Measurements from ENCODE around the gene SLBP. TPM values are rescaled to one million over a fixed set of nuclear protein-coding genes. Genes with fewer than 3 reads are reported as not detected.
A peak's percentile ranks its signal among the peaks of the same experiment; 100 is the strongest.
"Not testable (repeated sequence)": the region's sequence is repeated elsewhere in the genome, so short reads cannot be mapped to it uniquely, and the experiment has no call there.

Gene SLBP
- total RNA-seq, 1 experiment from 2014 or later: 82.2 TPM

GRCh38 chr4:1686440-1687036 lies 25.6 kb downstream of the SLBP start:
- Histone ChIP-seq H3K4me3 (ENCODE audit: insufficient read depth, low read depth, low read length) (no peak overlapping the region), H3K36me3 (replicated peaks; ENCODE audit: control insufficient read depth, insufficient read depth, low read length) (peaks cover 1% of the 10 kb centered on the region), H3K27me3 (ENCODE audit: control insufficient read depth, insufficient read depth, low read length) (peaks cover 15% of the 10 kb centered on the region)
- peak; percentile 40 for DNase-seq

DNA sequence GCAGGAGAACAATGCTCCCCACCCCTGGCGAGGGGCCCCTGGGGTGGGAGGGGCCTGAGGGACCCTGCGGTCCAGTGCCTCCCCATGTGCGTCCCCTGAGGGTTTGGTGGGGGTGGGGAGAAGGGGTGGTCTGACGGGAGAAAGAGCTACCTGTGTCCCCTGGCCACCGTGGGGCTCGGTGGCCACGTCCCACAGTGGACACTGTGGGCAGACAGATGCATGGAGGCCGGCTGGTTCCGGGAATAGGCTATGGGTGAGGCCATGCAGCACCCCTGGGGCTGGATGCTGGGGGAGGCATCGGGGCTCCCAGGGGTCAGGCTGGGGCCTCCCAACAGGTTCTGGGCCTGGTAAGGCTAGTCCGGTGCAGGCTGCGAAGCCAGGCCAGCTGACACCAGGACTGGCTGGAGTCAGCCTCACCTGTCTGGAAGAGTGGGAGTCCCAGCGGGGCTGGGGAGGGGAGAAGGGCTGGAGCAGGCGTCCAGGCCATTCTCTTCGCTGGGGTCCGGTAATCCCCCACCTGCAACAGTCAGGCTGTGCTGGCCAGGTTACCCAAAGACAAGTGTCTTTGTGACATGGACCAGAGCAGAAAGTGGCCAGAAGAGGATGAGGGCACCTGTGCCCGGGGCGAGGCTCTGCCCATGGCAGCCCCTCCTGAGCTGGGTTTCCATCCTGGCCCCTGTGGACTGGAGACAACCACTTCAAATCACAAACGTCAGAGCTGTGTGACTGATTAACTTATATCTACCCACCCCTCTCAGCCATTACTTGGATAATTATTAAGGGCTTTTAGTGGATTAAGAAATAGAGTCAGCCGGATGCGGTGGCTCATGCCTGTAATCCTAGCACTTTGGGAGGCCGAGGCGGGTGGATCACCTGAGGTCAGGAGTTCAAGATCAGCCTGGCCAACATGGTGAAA lies 26.6 kb downstream of the SLBP start:
- H3K4me3 ChIP-seq (ENCODE audit: insufficient read depth, low read depth, low read length): no peak overlapping the region
- DNase-seq: peak; percentile 57
- no peaks in the 10 kb centered on the region; the same call in 1 of the 2 replicates for H3K36me3 ChIP-seq (replicated peaks; ENCODE audit: control insufficient read depth, insufficient read depth, low read length)
- H3K27me3 ChIP-seq (ENCODE audit: control insufficient read depth, insufficient read depth, low read length): peaks cover 15% of the 10 kb centered on the region

- Histone ChIP-seq H3K36me3 (replicated peaks; ENCODE audit: control insufficient read depth, insufficient read depth, low read length) (no peaks in the 10 kb centered on the region), H3K27me3 (ENCODE audit: control insufficient read depth, insufficient read depth, low read length) (peaks cover 15% of the 10 kb centered on the region), H3K4me3 (ENCODE audit: insufficient read depth, low read depth, low read length) (peak overlapping the region; percentile 42)
- peak; percentile 72 for DNase-seq
Observed at GRCh38 chr4:1684506-1685234, 27.4 kb downstream of the SLBP start.

DNA sequence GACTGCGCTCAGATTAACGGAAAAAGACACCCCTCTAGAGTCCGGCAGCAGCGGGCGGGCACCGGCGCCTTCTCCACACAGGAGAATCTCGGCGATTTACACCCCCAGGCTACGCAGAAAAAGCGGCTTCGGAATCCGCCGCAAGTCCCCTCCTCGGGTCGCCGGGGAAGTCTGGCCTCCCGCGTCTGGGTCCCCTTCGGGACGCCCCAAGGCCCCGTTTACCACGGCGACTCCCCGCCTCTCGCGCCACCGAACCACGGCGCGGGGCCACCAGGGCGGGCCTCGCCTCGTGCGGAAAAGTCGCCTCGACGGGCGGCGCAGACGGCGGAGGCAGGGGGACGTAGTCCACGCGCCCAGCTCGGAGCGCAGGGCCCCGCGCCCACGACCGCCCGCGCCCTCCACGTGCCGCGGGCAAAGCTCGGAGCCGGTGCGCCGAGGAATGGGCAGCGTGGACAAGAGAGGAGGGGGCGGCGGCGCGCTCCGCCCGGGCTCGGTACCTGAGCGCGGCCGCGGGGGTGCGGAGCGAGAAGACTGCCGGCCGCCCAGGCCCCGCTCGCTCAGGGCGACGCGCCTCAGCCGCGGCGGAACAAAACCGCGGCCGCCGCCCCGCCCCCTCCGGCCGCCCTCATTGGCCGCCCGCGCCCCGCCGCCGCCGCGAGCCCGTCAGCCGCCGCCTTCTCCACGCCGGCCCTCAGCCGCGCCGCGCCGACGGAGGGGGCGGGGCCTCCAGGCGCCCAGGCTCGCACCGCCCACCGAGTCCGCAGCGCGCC lies 28.2 kb downstream of the SLBP start, which contains the start of gene FAM53A:
Gene FAM53A, minus strand, starts transcription at position 578 of the 770 bp plus-strand sequence. CDS start 15,572 bp downstream, outside the sequence.
- peak within 1 kb of the TSS; percentile 59 for H3K4me3 ChIP-seq (ENCODE audit: insufficient read depth, low read depth, low read length)
- peak; percentile 99 for DNase-seq
- peaks cover 15% of the 10 kb centered on the region for H3K27me3 ChIP-seq (ENCODE audit: control insufficient read depth, insufficient read depth, low read length)
- no peaks in the 10 kb centered on the region for H3K36me3 ChIP-seq (replicated peaks; ENCODE audit: control insufficient read depth, insufficient read depth, low read length)

DNA sequence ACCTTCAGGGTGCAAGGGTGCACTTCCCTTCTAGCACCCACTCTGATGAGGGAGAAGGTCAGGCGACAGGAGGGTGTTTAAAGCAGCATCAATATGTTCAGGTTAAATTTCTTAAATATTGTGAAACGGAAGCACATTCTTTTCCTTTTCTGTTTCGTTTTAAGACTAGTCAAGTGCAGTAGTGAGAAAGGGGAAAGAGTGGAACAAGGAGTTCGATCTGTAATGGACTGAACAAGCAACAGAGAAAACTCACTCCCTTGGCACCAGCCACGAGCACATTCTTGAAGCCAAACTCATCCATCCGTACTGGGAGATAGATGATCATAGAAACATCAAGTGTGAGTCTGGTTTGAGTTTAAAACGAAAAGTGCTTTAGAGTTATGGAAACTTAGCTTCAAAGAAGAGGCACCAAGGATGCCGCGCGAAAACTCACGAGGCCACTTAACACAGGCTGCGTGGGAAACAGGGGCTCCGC lies 28.8 kb downstream of the SLBP start:
- Histone ChIP-seq H3K4me3 (ENCODE audit: insufficient read depth, low read depth, low read length) (peak overlapping the region; percentile 59), H3K27me3 (ENCODE audit: control insufficient read depth, insufficient read depth, low read length) (peaks cover 15% of the 10 kb centered on the region), H3K36me3 (replicated peaks; ENCODE audit: control insufficient read depth, insufficient read depth, low read length) (no peaks in the 10 kb centered on the region)
- DNase-seq: no peak

- Histone ChIP-seq H3K36me3 (replicated peaks; ENCODE audit: control insufficient read depth, insufficient read depth, low read length) (no peaks in the 10 kb centered on the region), H3K4me3 (ENCODE audit: insufficient read depth, low read depth, low read length) (no peak overlapping the region), H3K27me3 (ENCODE audit: control insufficient read depth, insufficient read depth, low read length) (peaks cover 15% of the 10 kb centered on the region)
- peak; percentile 41 for DNase-seq
Observed at GRCh38 chr4:1682860-1683259, 29.3 kb downstream of the SLBP start.

GRCh38 chr4:1678244-1678643 lies 33.9 kb downstream of the SLBP start:
- no peaks in the 10 kb centered on the region for H3K36me3 ChIP-seq (replicated peaks; ENCODE audit: control insufficient read depth, insufficient read depth, low read length)
- no peak overlapping the region for H3K4me3 ChIP-seq (ENCODE audit: insufficient read depth, low read depth, low read length)
- H3K27me3 ChIP-seq (ENCODE audit: control insufficient read depth, insufficient read depth, low read length): peaks cover 8% of the 10 kb centered on the region
- DNase-seq: no peak

DNA sequence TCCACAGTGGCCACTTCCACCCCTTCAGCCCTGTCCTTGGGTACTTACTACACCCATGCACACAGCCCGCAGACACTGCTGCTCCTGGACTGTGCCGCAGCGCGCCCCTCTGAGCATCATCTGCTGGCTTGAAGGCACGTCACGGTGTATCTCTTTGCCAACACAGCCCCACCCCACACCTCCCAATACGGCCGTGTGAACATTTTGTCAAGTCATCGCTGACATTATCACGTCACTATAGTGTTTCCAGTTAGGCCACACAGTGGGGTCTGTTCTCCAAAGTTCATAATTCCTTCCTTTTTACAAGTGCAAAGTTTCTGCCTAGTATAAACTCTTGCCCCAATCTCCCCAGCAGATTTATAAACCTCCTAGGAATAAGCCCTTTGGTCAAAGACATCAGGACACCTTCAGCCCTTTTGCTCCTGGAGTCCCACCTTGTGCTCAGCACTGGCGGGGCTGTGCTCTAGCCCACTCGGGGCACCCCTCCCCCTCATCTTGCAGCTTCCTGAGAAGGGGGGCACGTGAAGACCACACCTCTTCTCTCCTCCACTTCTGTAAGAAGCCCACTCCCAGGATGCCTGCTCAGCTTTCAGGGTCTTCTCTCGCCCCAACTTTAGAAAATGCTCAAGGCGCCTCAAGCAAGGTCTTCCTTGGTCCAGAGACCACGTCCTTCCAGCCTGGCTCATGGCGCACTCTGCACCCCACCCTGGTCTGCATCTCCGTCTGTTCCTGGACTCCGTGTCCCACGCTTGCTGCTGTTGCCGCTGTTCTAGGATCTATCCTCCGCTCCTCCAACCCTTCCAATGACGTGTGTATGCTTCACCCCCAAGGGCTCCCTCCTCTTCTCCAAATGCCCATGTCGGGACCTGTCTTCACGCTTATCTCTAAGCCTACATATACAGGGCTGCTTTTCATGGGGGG lies 35.3 kb downstream of the SLBP start:
- no peak overlapping the region for H3K4me3 ChIP-seq (ENCODE audit: insufficient read depth, low read depth, low read length)
- no peaks in the 10 kb centered on the region for H3K36me3 ChIP-seq (replicated peaks; ENCODE audit: control insufficient read depth, insufficient read depth, low read length)
- H3K27me3 ChIP-seq (ENCODE audit: control insufficient read depth, insufficient read depth, low read length): no peaks in the 10 kb centered on the region

DNA sequence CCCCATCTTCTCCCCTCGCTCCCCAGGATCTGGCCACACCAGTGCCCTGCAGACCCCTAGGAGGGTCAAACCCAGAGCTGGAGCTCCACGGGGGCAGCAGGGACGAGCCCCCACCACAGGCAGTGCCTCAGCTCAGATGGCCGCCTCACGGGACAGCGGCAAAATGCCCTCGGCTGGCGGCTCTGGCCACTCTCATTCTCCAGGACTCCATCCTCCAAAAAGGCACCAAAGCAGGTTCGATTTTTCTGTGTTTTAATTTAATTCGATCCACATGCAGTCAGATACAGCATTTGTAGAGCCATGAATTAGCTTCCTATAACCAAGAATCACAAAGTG lies 36.3 kb downstream of the SLBP start:
- DNase-seq: peak; percentile 37
- Histone ChIP-seq H3K36me3 (replicated peaks; ENCODE audit: control insufficient read depth, insufficient read depth, low read length) (no peaks in the 10 kb centered on the region), H3K4me3 (ENCODE audit: insufficient read depth, low read depth, low read length) (no peak overlapping the region), H3K27me3 (ENCODE audit: control insufficient read depth, insufficient read depth, low read length) (no peaks in the 10 kb centered on the region)

More for the DNA sequence above, 35.3 kb downstream of the SLBP start:
- DNase-seq: peak; percentile 35

DNA sequence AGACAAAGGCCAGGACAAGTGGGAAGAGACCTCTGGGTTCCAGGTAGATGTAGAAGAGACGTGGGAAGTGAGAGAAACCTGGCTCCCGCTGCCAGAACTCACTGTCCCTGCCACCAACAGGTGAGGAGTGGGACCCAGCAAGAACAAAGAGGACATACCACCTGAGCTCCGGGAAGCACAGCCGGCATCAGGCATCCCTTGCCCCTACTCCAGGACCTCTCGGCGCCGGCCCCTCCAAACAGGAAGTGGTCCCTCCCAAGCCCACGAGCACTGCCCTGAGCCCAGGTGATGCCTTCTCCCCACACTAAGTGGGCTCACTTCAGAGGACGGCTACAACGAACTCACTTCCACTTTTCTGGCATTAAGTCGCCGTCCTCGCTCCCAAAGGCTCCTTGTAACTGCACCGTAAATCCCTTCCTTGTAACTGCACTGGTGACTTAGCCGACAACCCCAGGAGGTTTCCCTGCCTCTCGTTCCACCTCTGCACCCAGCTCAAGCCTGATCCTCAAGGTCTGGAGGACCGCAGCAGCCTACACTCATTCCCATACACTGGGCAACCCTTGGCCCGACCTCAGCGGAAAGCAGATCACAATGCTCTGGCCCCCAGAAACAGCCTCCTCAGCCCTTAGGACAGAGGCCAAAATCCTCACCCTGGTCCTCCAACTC lies 36.9 kb downstream of the SLBP start:
- Histone ChIP-seq H3K4me3 (ENCODE audit: insufficient read depth, low read depth, low read length) (no peak overlapping the region), H3K36me3 (replicated peaks; ENCODE audit: control insufficient read depth, insufficient read depth, low read length) (no peaks in the 10 kb centered on the region), H3K27me3 (ENCODE audit: control insufficient read depth, insufficient read depth, low read length) (no peaks in the 10 kb centered on the region)
- DNase-seq: peak; percentile 42

GRCh38 chr4:1674682-1675081 lies 37.4 kb downstream of the SLBP start:
- no peaks in the 10 kb centered on the region for H3K27me3 ChIP-seq (ENCODE audit: control insufficient read depth, insufficient read depth, low read length)
- no peaks in the 10 kb centered on the region for H3K36me3 ChIP-seq (replicated peaks; ENCODE audit: control insufficient read depth, insufficient read depth, low read length)
- DNase-seq: peak; percentile 68
- H3K4me3 ChIP-seq (ENCODE audit: insufficient read depth, low read depth, low read length): no peak overlapping the region

GRCh38 chr4:1673671-1674070 lies 38.4 kb downstream of the SLBP start:
- H3K36me3 ChIP-seq (replicated peaks; ENCODE audit: control insufficient read depth, insufficient read depth, low read length): no peaks in the 10 kb centered on the region
- no peaks in the 10 kb centered on the region for H3K27me3 ChIP-seq (ENCODE audit: control insufficient read depth, insufficient read depth, low read length)
- peak; percentile 51 for DNase-seq
- no peak overlapping the region for H3K4me3 ChIP-seq (ENCODE audit: insufficient read depth, low read depth, low read length)

- DNase-seq; H3K36me3 ChIP-seq (replicated peaks; ENCODE audit: control insufficient read depth, insufficient read depth, low read length); H3K27me3 ChIP-seq (ENCODE audit: control insufficient read depth, insufficient read depth, low read length); H3K4me3 ChIP-seq (ENCODE audit: insufficient read depth, low read depth, low read length): not testable (repeated sequence)
Observed at GRCh38 chr4:1671011-1671410, 41.1 kb downstream of the SLBP start.
